ENCODE measurements around the gene DHRS1. TPM values are rescaled to one million over a fixed set of nuclear protein-coding genes. Genes with fewer than 3 reads are reported as not detected.
A peak's percentile ranks its signal among the peaks of the same experiment; 100 is the strongest.

DHRS1 gene
- polyA plus RNA-seq, 2 of the 4 experiments (the other 2 are of a cell fraction) = 15.1 to 17.4 TPM

DNA sequence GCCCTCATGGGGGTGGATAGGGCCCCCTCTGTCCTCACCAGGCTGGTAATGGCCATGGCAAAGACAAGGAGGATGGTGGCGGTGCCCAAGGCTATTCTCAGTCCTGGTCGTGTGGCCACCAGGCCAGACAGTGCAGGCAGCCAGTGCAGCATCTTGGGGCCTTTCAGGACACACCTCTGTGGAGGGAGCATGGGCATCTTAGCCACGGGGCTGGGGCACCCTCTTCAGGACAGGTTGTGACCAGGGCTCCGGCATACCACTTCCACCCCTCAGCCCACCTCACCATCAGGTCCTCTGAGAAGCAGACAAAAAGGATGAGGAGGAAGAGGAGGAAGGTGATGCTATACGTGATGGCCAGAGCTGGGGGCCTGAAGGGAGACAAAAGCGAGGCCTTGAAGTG, 24.4 kb upstream of the DHRS1 start (continued):
- no peak for TF ChIP-seq NPAS2 (CRISPR knock-in tag; IDR thresholded peaks at IDR 0.05; ENCODE audit: borderline replicate concordance)

DNA sequence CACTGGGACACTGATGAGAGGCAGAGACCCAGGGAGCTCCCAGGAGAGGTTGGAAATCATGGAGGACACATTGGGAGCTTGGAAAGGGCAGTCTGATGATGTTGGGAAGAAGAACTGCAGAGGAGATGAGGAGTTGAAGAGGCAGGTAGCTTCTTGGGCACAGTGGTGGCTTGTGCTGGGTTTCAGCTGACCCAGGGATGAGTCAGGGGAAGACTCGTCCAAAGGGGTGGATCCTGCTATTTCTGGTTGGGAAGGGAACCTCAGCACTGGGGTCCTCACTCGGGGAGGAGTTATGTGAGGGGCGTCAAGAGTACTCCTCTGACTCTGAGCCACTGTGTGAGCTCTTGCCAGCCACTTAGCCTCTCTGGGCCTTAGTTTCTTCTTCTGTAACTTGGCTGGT, 23.8 kb upstream of the DHRS1 start:
- no peak overlapping the region for H3K4me3 ChIP-seq
- no peak overlapping the region for H3K27ac ChIP-seq
- ATAC-seq (peak in 1 of 2 experiments; percentile 10; a peak in 1 of 6 replicates), FAIRE-seq (no peak), DNase-seq (ENCODE audit: low read depth in 1 of 2, low spot score in 1 of 2) (no peak)
- no peaks in the 10 kb centered on the region for H3K4me1 ChIP-seq
- H3K9me3 ChIP-seq = no peaks in the 10 kb centered on the region
- 8% methylated on average over 3 of the region's 3 CpGs for WGBS (ENCODE audit: missing lambda C conversion rate)
- no peak overlapping the region for H3K4me2 ChIP-seq
- TF ChIP-seq PHF8 (IDR thresholded peaks at IDR 0.05; ENCODE audit: borderline replicate concordance, low read depth) (no peak), RNF2 (IDR thresholded peaks at IDR 0.05; ENCODE audit: borderline replicate concordance, low read depth) (no peak), ZSCAN20 (CRISPR knock-in tag; IDR thresholded peaks at IDR 0.05) (no peak), ZC3H11A (IDR thresholded peaks at IDR 0.05) (no peak), RCOR1 (IDR thresholded peaks at IDR 0.05; ENCODE audit: low read depth, low read length) (no peak), BHLHE40 (IDR thresholded peaks at IDR 0.05; ENCODE audit: low read depth, low read length) (no peak), JUNB (IDR thresholded peaks at IDR 0.05) (no peak)
- TF ChIP-seq, protein P1, sequence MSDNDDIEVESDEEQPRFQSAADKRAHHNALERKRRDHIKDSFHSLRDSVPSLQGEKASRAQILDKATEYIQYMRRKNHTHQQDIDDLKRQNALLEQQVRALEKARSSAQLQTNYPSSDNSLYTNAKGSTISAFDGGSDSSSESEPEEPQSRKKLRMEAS (IDR thresholded peaks at IDR 0.05) = no peak
- CTCF ChIA-PET = interaction anchor here (0.9 to 46.6 kb wide), 7 partner anchors 8 to 107 kb away, joined by 3 to 1142 read pairs (median 37); partner anchors contain the start of genes ADCY4, CBLN3, CIDEB and KHNYN
- POLR2A ChIA-PET = interaction anchor here (1.7 kb wide), 1 partner anchor 106 kb away, joined by 11 read pairs; the partner anchor contains the start of genes CBLN3 and KHNYN

DNA sequence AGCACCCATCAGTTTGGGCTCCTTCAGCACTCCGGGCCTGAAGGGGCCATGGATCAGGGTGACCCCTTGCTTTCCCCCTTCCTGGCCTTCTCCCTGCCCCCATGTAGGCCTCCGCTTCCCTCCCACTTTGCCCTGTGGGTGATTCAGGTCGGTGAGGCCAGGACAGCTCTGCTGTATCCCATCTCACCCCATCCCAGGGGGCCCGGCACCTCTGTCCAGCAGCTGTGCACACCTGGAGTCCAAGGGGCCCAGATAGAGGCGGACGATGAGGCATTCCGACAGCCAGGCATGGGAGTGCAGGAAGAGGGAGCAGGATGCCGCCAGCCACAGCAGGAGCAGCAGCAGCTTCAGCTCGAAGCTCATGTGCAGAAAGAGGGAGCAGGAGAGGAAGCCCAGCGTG, 23.1 kb upstream of the DHRS1 start:
- CTCF ChIA-PET = interaction anchor here (0.9 to 46.6 kb wide), 8 partner anchors 9 to 107 kb away, joined by 3 to 1142 read pairs (median 22); partner anchors contain the start of genes ADCY4, CBLN3, CIDEB and KHNYN
- POLR2A ChIA-PET = interaction anchor here (1.7 kb wide), 1 partner anchor 107 kb away, joined by 11 read pairs; the partner anchor contains the start of genes CBLN3 and KHNYN
- WGBS (ENCODE audit: missing lambda C conversion rate) = 61% methylated on average over 10 of the region's 10 CpGs
- TF ChIP-seq CBX2 (IDR thresholded peaks at IDR 0.05; ENCODE audit: borderline replicate concordance, low read depth) = no peak
- TF ChIP-seq, protein P2, sequence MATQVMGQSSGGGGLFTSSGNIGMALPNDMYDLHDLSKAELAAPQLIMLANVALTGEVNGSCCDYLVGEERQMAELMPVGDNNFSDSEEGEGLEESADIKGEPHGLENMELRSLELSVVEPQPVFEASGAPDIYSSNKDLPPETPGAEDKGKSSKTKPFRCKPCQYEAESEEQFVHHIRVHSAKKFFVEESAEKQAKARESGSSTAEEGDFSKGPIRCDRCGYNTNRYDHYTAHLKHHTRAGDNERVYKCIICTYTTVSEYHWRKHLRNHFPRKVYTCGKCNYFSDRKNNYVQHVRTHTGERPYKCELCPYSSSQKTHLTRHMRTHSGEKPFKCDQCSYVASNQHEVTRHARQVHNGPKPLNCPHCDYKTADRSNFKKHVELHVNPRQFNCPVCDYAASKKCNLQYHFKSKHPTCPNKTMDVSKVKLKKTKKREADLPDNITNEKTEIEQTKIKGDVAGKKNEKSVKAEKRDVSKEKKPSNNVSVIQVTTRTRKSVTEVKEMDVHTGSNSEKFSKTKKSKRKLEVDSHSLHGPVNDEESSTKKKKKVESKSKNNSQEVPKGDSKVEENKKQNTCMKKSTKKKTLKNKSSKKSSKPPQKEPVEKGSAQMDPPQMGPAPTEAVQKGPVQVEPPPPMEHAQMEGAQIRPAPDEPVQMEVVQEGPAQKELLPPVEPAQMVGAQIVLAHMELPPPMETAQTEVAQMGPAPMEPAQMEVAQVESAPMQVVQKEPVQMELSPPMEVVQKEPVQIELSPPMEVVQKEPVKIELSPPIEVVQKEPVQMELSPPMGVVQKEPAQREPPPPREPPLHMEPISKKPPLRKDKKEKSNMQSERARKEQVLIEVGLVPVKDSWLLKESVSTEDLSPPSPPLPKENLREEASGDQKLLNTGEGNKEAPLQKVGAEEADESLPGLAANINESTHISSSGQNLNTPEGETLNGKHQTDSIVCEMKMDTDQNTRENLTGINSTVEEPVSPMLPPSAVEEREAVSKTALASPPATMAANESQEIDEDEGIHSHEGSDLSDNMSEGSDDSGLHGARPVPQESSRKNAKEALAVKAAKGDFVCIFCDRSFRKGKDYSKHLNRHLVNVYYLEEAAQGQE (IDR thresholded peaks at IDR 0.05) = no peak
- TF ChIP-seq, protein P3, sequence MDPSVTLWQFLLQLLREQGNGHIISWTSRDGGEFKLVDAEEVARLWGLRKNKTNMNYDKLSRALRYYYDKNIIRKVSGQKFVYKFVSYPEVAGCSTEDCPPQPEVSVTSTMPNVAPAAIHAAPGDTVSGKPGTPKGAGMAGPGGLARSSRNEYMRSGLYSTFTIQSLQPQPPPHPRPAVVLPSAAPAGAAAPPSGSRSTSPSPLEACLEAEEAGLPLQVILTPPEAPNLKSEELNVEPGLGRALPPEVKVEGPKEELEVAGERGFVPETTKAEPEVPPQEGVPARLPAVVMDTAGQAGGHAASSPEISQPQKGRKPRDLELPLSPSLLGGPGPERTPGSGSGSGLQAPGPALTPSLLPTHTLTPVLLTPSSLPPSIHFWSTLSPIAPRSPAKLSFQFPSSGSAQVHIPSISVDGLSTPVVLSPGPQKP (IDR thresholded peaks at IDR 0.05; ENCODE audit: low read depth, low read length) = no peak
- TF ChIP-seq RNF2 (IDR thresholded peaks at IDR 0.05; ENCODE audit: borderline replicate concordance, low read depth) = no peak
- no peak for TF ChIP-seq KDM1A (IDR thresholded peaks at IDR 0.05; ENCODE audit: low read depth)
- TF ChIP-seq PHF8 (IDR thresholded peaks at IDR 0.05; ENCODE audit: borderline replicate concordance, low read depth) = no peak
- TF ChIP-seq SMC3 (IDR thresholded peaks at IDR 0.05) = no peak
- TF ChIP-seq JUNB (IDR thresholded peaks at IDR 0.05) = no peak
- TF ChIP-seq, protein P4, sequence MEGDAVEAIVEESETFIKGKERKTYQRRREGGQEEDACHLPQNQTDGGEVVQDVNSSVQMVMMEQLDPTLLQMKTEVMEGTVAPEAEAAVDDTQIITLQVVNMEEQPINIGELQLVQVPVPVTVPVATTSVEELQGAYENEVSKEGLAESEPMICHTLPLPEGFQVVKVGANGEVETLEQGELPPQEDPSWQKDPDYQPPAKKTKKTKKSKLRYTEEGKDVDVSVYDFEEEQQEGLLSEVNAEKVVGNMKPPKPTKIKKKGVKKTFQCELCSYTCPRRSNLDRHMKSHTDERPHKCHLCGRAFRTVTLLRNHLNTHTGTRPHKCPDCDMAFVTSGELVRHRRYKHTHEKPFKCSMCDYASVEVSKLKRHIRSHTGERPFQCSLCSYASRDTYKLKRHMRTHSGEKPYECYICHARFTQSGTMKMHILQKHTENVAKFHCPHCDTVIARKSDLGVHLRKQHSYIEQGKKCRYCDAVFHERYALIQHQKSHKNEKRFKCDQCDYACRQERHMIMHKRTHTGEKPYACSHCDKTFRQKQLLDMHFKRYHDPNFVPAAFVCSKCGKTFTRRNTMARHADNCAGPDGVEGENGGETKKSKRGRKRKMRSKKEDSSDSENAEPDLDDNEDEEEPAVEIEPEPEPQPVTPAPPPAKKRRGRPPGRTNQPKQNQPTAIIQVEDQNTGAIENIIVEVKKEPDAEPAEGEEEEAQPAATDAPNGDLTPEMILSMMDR (IDR thresholded peaks at IDR 0.05) = no peak
- no peak for TF ChIP-seq SREBF2 (IDR thresholded peaks at IDR 0.05)
- no peak for TF ChIP-seq HOXA7 (CRISPR knock-in tag; IDR thresholded peaks at IDR 0.05)
- TF ChIP-seq MYC (IDR thresholded peaks at IDR 0.05; ENCODE audit: borderline replicate concordance, low read length) = no peak
- TF ChIP-seq POLR2A (IDR thresholded peaks at IDR 0.05; ENCODE audit: low read length) = no peak
- TF ChIP-seq MAZ (IDR thresholded peaks at IDR 0.05; ENCODE audit: borderline replicate concordance, low read depth, low read length) = no peak
- TF ChIP-seq ZSCAN20 (CRISPR knock-in tag; IDR thresholded peaks at IDR 0.05) = no peak
- TF ChIP-seq JUN (IDR thresholded peaks at IDR 0.05) = no peak
- no peak for TF ChIP-seq ZC3H11A (IDR thresholded peaks at IDR 0.05)
- TF ChIP-seq HEYL (CRISPR knock-in tag; IDR thresholded peaks at IDR 0.05) = no peak
- no peak for TF ChIP-seq TFCP2L1 (CRISPR knock-in tag; IDR thresholded peaks at IDR 0.05)
- H3K27ac ChIP-seq = no peak overlapping the region
- peaks cover under 1% of the 10 kb centered on the region; the same call in 1 of the 3 replicates for H3K4me1 ChIP-seq
- no peak overlapping the region for H3K4me2 ChIP-seq
- FAIRE-seq (no peak), DNase-seq (ENCODE audit: low read depth in 1 of 2, low spot score in 1 of 2) (no peak), ATAC-seq (no peak)
- no peak overlapping the region for H3K4me3 ChIP-seq
- no peaks in the 10 kb centered on the region for H3K9me3 ChIP-seq

Measured in A549 (cell line).